ENCODE measurements around the gene CLDN9.

Gene CLDN9

GRCh38 chr16:3060339-3061127 lies 47.8 kb downstream of the CLDN9 start:
- no peaks in the 10 kb centered on the region for H3K36me3 ChIP-seq (ENCODE audit: insufficient read depth, low read length)
- no peak overlapping the region for H3K4me3 ChIP-seq
- no peak overlapping the region for H3K27ac ChIP-seq
- TF ChIP-seq EZH2 (IDR thresholded peaks at IDR 0.05) (no peak), FOXP2 (optimal IDR thresholded peaks at IDR 0.05; ENCODE audit: control extremely low read depth, extremely low read length, insufficient read depth) (no peak)
- no peak overlapping the region for H3K9ac ChIP-seq (ENCODE audit: insufficient read length)
- DNase-seq (ENCODE audit: low read depth, low spot score), result no peak
- no peaks in the 10 kb centered on the region for H3K9me3 ChIP-seq (ENCODE audit: low read depth, low read length)

DNA sequence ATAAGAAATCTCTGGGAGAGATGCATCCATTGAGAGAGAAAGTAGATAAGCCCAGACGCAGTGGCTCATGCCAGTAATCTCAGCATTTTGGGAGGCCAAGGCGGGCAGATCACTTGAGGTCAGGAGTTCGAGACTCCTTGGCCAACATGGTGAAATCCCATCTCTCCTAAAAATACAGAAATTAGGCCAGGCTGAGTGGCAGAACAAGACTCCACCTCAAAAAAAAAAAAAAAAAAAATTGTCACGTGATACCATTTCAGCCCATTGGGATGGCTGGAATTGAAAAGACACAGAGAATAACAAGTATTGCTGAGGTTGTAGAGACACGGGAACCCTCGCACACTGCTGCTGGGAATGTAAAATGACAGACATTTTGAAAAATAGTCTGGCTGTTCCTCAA lies 49.8 kb downstream of the CLDN9 start:
- no peak for DNase-seq (ENCODE audit: low read depth, low spot score)

DNA sequence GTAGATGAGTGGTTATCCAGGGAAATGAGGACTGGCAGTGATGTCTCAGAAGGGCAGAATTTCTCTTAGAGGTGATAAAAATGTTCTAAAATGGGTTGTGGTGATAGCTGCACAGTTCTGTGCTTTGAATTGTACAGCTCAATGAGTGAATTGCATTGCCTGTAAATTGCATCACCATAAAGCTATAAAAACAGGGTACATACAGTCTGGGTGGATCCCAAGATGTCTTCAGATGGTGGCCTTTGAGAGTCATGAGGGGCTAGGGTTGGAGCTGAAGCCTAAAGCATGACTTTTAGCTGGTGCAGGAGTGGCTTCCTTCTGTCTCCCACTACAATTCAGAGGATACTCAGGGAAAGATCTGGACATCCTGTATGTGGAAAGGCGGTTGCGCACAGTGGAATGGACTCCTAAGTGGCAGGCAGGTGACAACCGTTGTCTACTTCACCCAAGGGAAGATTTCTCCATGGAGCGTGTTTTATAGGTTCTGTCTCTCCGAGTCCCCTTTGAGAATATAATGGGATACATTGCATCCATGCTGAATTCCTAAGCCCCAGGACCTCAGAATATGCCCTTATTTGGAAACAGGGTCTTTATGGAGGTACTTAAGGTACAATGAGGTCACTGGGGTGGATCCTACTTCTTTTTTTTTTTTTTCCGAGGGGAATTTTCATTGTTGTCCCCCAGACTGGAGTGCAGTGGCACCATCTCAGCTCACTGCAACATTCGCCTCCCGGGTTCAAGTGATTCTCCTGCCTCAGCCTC lies 51.1 kb downstream of the CLDN9 start:
- DNase-seq (ENCODE audit: low read depth, low spot score), result no peak
- H3K36me3 ChIP-seq (ENCODE audit: insufficient read depth, low read length), result no peaks in the 10 kb centered on the region
- peak overlapping the region; percentile 42; the same call in 1 of the 2 replicates for H3K27ac ChIP-seq
- no peak overlapping the region for H3K9ac ChIP-seq (ENCODE audit: insufficient read length)
- H3K4me3 ChIP-seq, result no peak overlapping the region
- TF ChIP-seq EZH2 (IDR thresholded peaks at IDR 0.05) (no peak), FOXP2 (optimal IDR thresholded peaks at IDR 0.05; ENCODE audit: control extremely low read depth, extremely low read length, insufficient read depth) (no peak), POLR2AphosphoS5 (IDR thresholded peaks at IDR 0.05; ENCODE audit: borderline replicate concordance, low read depth, low read length) (no peak)
- no peaks in the 10 kb centered on the region for H3K9me3 ChIP-seq (ENCODE audit: low read depth, low read length)

More for the DNA sequence above, 49.8 kb downstream of the CLDN9 start:
- H3K27ac ChIP-seq, result no peak overlapping the region
- no peak overlapping the region for H3K9ac ChIP-seq (ENCODE audit: insufficient read length)
- H3K4me3 ChIP-seq, result no peak overlapping the region
- H3K36me3 ChIP-seq (ENCODE audit: insufficient read depth, low read length), result no peaks in the 10 kb centered on the region
- TF ChIP-seq EZH2 (IDR thresholded peaks at IDR 0.05) (no peak), FOXP2 (optimal IDR thresholded peaks at IDR 0.05; ENCODE audit: control extremely low read depth, extremely low read length, insufficient read depth) (no peak), POLR2AphosphoS5 (IDR thresholded peaks at IDR 0.05; ENCODE audit: borderline replicate concordance, low read depth, low read length) (no peak)
- no peaks in the 10 kb centered on the region for H3K9me3 ChIP-seq (ENCODE audit: low read depth, low read length)
